Fibroblast of mammary gland (primary cell): ENCODE data around the gene ETV5.

Experiments used
- DNase-seq: peaks from one replicate; pipeline ENCODE4 v3.0.0-alpha.2; 2010; ENCODE audit warnings: low read depth
- H3K4me3 ChIP-seq: 2 replicates; pipeline ENCODE4 v1.5.1; 2011; ENCODE audit warnings: low read depth, mild to moderate bottlenecking, low read length, moderate library complexity; ENCODE audit not compliant: control insufficient read depth
- TF ChIP-seq, protein P1 (sequence below): conservative IDR thresholded peaks from 2 replicates; pipeline ENCODE4 v1.5.1; 2011; ENCODE audit warnings: low read depth, low read length, inconsistent platforms; ENCODE audit not compliant: control insufficient read depth, insufficient read depth

Gene ETV5

DNA sequence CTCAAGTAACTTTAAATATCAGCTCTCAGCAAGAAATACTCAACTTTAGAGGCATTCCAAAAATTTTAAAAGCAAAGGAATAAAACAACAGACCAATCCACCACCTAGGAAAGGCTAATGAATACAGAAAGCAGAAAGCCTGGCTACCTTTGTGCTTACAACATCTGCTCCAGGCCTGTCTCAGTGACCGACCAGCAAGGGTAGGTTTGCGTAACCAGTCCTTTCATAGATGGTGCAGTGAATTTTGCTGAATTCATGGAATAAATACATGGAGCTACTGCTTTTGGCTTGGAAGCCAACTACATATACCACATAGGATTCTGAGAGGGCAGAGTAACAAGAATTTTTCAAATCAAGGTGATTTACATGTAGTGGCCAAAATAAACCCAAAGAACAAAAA is 27.2 kb downstream of the ETV5 start:
- TF ChIP-seq, protein P1, sequence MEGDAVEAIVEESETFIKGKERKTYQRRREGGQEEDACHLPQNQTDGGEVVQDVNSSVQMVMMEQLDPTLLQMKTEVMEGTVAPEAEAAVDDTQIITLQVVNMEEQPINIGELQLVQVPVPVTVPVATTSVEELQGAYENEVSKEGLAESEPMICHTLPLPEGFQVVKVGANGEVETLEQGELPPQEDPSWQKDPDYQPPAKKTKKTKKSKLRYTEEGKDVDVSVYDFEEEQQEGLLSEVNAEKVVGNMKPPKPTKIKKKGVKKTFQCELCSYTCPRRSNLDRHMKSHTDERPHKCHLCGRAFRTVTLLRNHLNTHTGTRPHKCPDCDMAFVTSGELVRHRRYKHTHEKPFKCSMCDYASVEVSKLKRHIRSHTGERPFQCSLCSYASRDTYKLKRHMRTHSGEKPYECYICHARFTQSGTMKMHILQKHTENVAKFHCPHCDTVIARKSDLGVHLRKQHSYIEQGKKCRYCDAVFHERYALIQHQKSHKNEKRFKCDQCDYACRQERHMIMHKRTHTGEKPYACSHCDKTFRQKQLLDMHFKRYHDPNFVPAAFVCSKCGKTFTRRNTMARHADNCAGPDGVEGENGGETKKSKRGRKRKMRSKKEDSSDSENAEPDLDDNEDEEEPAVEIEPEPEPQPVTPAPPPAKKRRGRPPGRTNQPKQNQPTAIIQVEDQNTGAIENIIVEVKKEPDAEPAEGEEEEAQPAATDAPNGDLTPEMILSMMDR = no peak
- H3K4me3 ChIP-seq = no peak overlapping the region
- no peak for DNase-seq

DNA sequence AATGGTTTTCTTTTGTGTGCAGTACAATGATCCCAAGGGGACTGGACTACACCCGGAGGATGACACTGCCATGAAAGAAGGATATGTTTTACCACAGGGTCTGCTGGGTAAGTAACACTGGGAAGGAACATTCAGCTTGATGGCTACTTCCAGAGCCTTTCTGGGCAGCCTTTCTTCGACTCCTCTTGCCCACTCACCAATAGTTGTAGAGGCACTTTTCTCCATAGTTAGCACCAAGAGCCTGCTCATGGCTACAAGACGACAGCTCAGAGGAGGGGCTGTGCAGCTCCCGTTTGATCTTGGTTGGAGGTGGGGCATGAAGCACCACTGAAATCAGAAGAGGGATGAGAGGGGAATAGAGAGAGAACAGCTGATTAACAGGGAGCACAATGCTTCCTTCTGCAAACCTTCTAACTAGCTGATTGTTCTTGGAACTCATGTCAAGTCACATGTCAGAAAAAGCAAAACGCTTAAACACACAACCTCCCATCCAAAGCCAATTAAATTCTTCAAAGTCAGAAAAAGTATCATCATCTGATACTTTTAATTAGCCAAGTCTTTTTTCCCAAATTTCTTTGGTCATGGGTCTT is 27.9 kb downstream of the ETV5 start:
- TF ChIP-seq, protein P1 = no peak
- H3K4me3 ChIP-seq = no peak overlapping the region
- no peak for DNase-seq

DNA sequence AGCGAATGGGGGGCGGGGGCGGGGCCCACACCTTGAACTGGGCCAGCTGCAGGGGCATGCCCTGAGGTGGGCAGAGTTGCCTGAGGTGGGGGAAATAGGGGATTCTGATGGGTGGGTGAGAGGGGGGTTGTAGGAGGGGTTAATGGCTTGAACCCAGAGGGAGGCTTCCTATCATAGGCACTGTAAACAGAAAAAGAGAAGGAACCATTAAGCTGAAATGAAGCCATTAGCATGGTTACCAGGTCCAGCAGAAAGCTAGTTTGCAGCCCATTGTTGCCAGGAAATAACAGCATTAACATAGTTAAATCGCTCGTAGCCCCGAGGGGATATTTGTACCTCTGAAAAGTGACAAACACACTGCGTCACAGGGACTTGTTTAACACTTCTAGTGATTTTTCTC is 29.0 kb downstream of the ETV5 start:
- no peak overlapping the region for H3K4me3 ChIP-seq
- TF ChIP-seq, protein P1 = no peak
- DNase-seq = no peak

DNA sequence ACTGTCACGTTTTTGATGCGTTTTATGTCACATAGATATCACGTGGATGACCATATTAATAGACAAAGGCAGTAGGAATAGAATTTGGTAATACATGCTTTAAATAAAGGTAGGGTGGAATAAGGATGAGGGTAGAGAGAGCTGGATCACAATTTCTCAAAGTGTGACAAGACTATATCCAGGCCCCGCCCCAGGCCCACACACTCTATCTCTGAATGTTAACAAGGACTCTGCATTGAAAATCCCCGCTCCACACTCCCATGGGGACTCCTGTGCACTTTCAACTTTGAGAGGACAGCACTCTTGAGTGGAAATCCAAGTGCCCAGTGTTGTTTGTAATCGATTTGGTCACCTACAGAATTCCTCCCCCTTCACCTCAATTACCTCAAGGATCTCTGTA is 31.4 kb downstream of the ETV5 start:
- H3K4me3 ChIP-seq = no peak overlapping the region
- no peak for DNase-seq
- TF ChIP-seq, protein P1 = no peak

DNA sequence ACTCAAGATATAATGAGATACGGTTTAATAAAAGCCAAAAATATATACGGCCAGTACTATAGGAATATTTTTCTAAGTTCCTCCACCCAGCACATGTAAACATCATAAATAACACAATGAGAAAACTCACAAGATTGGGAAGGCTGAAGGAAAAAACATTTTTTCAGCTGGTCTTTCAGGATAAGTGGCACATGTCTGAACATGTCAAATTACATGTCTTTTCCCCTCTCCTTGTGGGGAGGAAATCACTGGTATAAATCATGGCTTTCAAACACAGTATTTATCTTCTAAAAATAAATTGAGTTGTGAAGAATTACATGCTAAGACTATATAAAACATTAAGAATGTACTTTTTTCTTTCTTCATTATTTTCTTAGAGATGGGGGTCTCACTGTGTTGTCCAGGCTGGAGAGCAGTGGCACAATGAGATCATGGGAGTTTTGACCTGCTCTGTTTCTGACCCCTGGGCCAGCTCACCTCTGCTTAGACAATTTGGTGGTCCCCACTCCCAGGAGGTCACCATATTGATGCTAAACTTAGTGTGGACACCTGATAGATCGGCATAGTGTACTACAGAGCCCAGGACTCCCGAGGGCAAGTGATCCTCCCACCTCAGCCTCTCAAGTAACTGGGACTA is 32.8 kb downstream of the ETV5 start:
- H3K4me3 ChIP-seq = no peak overlapping the region
- TF ChIP-seq, protein P1 = no peak
- DNase-seq = no peak

DNA sequence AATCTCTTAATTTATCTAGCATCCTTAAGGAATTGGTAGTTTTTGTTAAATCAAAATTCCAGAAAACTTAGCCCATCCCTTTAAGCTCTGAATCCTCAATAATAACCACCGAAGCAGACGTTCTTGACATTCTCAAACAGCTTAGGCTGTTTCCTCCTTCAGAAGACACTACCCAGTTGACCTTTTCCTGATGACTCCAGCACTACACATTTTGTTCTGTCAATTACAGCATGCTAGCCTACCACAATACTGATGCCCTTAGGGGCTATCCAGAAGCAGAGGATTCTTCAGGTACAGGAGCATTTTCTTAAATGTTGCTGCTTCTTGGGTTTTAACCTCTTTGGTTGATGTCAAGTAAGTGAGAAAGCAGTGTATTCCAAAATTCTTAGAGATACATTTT is 33.4 kb downstream of the ETV5 start:
- no peak for DNase-seq
- H3K4me3 ChIP-seq = no peak overlapping the region
- TF ChIP-seq, protein P1 = no peak

DNA sequence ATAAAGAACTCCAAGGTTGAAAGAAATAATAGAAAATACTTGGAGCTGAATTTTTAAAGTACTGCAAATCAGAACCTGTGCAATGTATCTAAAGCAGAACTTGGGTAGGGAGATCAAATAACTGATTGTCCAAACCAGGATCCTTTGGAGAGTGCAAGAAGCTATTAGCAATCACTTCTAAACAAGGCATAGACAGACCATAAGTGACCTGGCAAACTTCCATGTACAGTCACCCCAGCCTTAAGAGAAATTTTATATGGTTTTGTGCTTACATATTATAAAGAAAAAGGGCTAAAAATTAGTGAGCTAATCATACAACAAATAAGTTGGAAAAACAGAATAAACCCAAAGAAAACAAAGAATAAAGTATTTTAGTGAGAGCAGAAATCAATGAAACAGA is 35.2 kb downstream of the ETV5 start:
- DNase-seq = peak; percentile 37
- TF ChIP-seq, protein P1 = no peak
- no peak overlapping the region for H3K4me3 ChIP-seq
